Endothelial cell (in vitro differentiated cells): Measurements from ENCODE around the gene TAP2. TPM values are rescaled to one million over a fixed set of nuclear protein-coding genes. Genes with fewer than 3 reads are reported as not detected.

ENCODE experiments used
- DNase-seq: peaks from one replicate; pipeline ENCODE4 v3.0.0; 2021; ENCODE audit warnings: low spot score
- H3K27ac Mint-ChIP-seq: one replicate; pipeline ENCODE4 v1.8.0; 2021; ENCODE audit warnings: mixed read lengths, inconsistent platforms; ENCODE audit not compliant: unreplicated experiment
- H3K27me3 Mint-ChIP-seq: one replicate; pipeline ENCODE4 v1.8.0; 2021; ENCODE audit warnings: mild to moderate bottlenecking, moderate library complexity, mixed read lengths, inconsistent platforms; ENCODE audit not compliant: unreplicated experiment
- H3K36me3 Mint-ChIP-seq: one replicate; pipeline ENCODE4 v1.8.0; 2021; ENCODE audit warnings: mild to moderate bottlenecking, low read depth, mixed read lengths, inconsistent platforms; ENCODE audit not compliant: unreplicated experiment
- H3K4me1 Mint-ChIP-seq: one replicate; pipeline ENCODE4 v1.8.0; 2021; ENCODE audit warnings: mild to moderate bottlenecking, mixed read lengths, inconsistent platforms; ENCODE audit not compliant: unreplicated experiment
- H3K4me3 Mint-ChIP-seq: one replicate; pipeline ENCODE4 v1.8.0; 2021; ENCODE audit warnings: mild to moderate bottlenecking, mixed read lengths, inconsistent platforms; ENCODE audit not compliant: unreplicated experiment
- H3K9me3 Mint-ChIP-seq: one replicate; pipeline ENCODE4 v1.8.0; 2021; ENCODE audit warnings: mixed read lengths, inconsistent platforms; ENCODE audit not compliant: unreplicated experiment
- total RNA-seq: library from RNA; stranded (reverse); fragmentation: NEBNext Ultra II Directional; extraction: Animal tissue kit (Norgen Biotek cat#: 25700); gene quantifications from one replicate; pipeline ENCODE4 v1.2.1, GENCODE V29; 2021; ENCODE audit not compliant: unreplicated experiment
- TF ChIP-seq, protein P1 (sequence below): fragments of 200-600 bp; sonication (generic); IDR thresholded peaks from one replicate; pipeline ENCODE4 v1.5.0; 2021; ENCODE audit warnings: antibody characterized with exemption; ENCODE audit not compliant: unreplicated experiment

The TAP2 gene
- total RNA-seq, 1 donor from 2014 or later: 9.2 TPM

DNA sequence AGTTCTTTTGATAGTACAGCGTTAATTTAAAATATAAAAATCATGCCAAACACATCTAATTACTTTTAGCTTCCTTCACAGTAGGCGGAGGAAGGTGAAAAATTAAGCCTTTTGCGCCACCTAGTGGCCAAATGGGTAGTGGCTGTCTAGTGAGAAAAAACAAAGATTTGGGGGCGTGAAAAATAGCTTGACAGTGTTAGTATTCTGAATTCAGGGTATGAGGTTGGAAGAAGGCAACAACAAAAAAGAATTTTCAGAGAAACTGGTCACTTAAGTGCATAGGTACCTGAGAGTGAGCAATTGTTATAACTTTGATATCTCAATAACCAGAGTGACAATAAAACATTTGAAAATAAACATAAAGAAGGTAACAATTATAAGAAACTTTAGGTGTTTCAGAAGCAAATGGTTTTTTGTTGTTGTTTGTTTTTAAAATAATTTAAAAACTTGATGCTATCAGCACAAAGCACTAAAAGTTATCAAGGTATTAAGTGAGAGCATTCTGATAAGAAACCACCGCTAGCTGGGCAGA, 29.8 kb upstream of the TAP2 start:
- no peak overlapping the region for H3K27ac Mint-ChIP-seq
- no peaks in the 10 kb centered on the region for H3K9me3 Mint-ChIP-seq
- H3K36me3 Mint-ChIP-seq: no peaks in the 10 kb centered on the region
- no peaks in the 10 kb centered on the region for H3K27me3 Mint-ChIP-seq
- TF ChIP-seq, protein P1, sequence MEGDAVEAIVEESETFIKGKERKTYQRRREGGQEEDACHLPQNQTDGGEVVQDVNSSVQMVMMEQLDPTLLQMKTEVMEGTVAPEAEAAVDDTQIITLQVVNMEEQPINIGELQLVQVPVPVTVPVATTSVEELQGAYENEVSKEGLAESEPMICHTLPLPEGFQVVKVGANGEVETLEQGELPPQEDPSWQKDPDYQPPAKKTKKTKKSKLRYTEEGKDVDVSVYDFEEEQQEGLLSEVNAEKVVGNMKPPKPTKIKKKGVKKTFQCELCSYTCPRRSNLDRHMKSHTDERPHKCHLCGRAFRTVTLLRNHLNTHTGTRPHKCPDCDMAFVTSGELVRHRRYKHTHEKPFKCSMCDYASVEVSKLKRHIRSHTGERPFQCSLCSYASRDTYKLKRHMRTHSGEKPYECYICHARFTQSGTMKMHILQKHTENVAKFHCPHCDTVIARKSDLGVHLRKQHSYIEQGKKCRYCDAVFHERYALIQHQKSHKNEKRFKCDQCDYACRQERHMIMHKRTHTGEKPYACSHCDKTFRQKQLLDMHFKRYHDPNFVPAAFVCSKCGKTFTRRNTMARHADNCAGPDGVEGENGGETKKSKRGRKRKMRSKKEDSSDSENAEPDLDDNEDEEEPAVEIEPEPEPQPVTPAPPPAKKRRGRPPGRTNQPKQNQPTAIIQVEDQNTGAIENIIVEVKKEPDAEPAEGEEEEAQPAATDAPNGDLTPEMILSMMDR: peak; percentile 92
- H3K4me1 Mint-ChIP-seq: no peaks in the 10 kb centered on the region
- H3K4me3 Mint-ChIP-seq: no peak overlapping the region
- peak; percentile 73 for DNase-seq

DNA sequence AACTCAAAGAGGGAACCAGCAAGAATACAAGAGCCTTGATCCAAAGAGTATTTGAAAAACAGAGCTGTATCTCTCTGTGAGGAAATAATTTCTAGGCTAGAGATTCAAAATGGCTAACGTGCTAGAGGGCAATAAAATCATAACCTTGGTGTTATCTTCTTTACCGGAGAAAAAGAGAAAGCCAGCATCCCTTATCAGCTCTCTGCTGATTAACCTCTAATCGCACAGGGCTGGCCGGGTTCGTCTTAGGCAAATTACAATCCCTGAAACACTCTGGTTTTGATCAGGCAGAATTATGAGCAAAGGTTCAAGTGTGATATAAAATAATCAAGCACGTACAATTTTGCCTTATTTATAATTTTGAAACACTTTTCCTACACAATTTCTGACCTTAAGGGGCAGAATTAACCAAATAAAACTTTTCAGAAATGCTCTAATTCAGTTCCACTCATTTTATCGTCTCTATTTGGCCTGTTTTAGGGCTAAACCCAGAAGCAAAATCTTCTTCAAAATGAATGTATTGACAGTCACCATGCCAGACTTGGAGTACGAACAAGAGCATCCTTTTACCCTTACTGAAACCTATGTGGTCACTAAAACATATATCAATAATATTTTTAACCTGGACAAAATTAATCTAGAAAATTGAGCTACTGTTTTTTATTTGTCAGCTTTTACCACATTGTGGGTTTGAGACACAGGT, 29.2 kb upstream of the TAP2 start:
- Mint-ChIP-seq H3K27me3 (no peaks in the 10 kb centered on the region), H3K9me3 (no peaks in the 10 kb centered on the region), H3K27ac (no peak overlapping the region), H3K4me1 (no peaks in the 10 kb centered on the region), H3K36me3 (no peaks in the 10 kb centered on the region), H3K4me3 (no peak overlapping the region)
- DNase-seq: no peak
- TF ChIP-seq, protein P1: no peak

DNA sequence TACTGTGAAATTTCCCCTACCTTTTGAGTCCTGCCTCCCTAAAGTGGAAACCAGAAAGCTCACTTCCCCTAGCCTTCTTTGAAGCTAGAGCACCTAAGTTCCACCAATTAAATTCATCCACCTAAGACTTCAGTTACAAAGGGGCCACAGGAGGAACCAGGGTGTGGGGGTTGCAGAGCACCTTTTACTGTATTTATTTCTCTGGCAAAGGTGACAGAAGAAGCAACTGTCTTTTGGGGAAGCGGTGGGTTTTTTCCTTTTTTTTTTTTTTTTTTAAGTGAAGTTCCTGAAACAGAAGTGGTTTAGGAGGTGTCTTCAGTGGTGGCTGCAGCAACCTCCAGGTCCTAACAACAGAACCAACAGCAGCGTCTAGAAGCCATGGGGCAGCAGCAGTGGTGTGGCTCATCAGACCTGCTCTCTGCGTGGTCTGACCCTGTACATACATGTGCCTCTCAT, 28.5 kb upstream of the TAP2 start:
- H3K4me3 Mint-ChIP-seq: no peak overlapping the region
- TF ChIP-seq, protein P1: no peak
- H3K36me3 Mint-ChIP-seq: no peaks in the 10 kb centered on the region
- DNase-seq: no peak
- H3K27ac Mint-ChIP-seq: no peak overlapping the region
- H3K9me3 Mint-ChIP-seq: no peaks in the 10 kb centered on the region
- no peaks in the 10 kb centered on the region for H3K4me1 Mint-ChIP-seq
- no peaks in the 10 kb centered on the region for H3K27me3 Mint-ChIP-seq

DNA sequence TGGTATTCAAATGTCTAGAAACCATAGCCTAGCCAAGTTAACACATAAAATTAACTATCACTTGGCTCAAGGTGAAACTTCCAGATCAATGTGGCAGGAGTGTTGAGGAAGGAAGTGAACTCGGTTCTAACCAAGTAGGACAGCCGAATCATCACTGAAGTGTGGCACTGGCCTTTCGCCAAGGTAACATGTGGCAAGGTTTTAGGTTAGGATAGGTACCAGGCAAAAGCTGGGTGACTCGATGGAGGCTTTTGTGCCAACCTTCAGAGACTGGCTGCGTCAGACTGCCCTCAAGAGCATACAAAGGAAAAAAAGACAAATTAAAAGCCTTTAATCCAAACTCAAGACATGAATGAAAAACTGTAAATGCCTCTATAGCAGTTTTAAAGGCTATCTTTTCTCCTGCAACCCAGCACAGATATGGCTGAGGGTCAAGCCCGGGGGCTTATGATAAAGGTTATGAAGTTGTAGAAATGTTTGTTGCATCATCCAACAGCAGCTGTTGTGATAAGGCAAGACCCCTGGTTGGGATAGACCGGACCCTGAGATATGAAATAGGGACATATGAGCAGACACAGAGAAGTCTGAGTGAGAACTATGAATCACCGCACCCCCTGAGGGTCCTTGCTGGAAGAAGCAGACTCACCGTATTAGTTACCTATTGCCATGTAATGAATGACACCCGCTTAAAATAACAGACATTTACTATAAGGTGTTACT, 27.3 kb upstream of the TAP2 start:
- no peak overlapping the region for H3K4me3 Mint-ChIP-seq
- no peaks in the 10 kb centered on the region for H3K36me3 Mint-ChIP-seq
- DNase-seq: no peak
- H3K27me3 Mint-ChIP-seq: no peaks in the 10 kb centered on the region
- no peaks in the 10 kb centered on the region for H3K9me3 Mint-ChIP-seq
- H3K27ac Mint-ChIP-seq: no peak overlapping the region
- H3K4me1 Mint-ChIP-seq: no peaks in the 10 kb centered on the region
- TF ChIP-seq, protein P1: no peak

DNA sequence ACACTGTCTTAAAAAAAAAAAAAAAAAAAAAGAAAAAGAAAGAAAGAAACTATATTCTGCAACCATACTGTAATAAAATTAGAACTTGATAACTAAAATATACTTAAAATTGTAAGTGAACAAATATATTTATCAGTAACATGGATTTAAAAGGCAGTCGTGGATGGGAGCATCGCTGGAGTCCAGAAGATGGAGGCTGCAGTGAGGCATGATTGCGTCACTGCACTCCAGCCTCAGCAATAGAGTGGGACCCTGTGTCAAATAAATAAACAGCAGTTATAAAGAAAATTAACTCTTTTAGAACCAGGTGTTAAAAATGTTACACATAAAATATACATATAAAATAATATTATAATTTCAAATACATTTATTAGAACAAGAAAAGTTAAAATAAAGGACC, 24.2 kb upstream of the TAP2 start:
- no peak for DNase-seq
- no peaks in the 10 kb centered on the region for H3K9me3 Mint-ChIP-seq
- no peaks in the 10 kb centered on the region for H3K27me3 Mint-ChIP-seq
- TF ChIP-seq, protein P1: no peak
- no peaks in the 10 kb centered on the region for H3K36me3 Mint-ChIP-seq
- peaks cover 3% of the 10 kb centered on the region for H3K4me1 Mint-ChIP-seq
- no peak overlapping the region for H3K4me3 Mint-ChIP-seq
- H3K27ac Mint-ChIP-seq: no peak overlapping the region
